Chondrocyte (in vitro differentiated cells): ENCODE data around the gene ACSF3. TPM values are rescaled to one million over a fixed set of nuclear protein-coding genes. Genes with fewer than 3 reads are reported as not detected.

Experiments used
- DNase-seq: peaks from one replicate; pipeline ENCODE4 v3.0.0; 2021; ENCODE audit warnings: mixed read lengths, low spot score
- H3K27ac Mint-ChIP-seq: one replicate; pipeline ENCODE4 v1.8.0; 2021; ENCODE audit warnings: mild to moderate bottlenecking, moderate library complexity, mixed read lengths; ENCODE audit not compliant: unreplicated experiment
- H3K27me3 Mint-ChIP-seq: 2 replicates; pipeline ENCODE4 v1.8.0; 2021; ENCODE audit warnings: low read depth, mixed read lengths
- H3K36me3 Mint-ChIP-seq: 2 replicates; pipeline ENCODE4 v1.8.0; 2021; ENCODE audit warnings: low read depth, mixed read lengths
- H3K4me1 Mint-ChIP-seq: 2 replicates; pipeline ENCODE4 v1.8.0; 2021; ENCODE audit warnings: low read depth, mild to moderate bottlenecking, mixed read lengths
- H3K4me3 Mint-ChIP-seq: one replicate; pipeline ENCODE4 v1.8.0; 2021; ENCODE audit warnings: mild to moderate bottlenecking, moderate library complexity, mixed read lengths; ENCODE audit not compliant: unreplicated experiment
- H3K9me3 Mint-ChIP-seq: 2 replicates; pipeline ENCODE4 v1.8.0; 2021; ENCODE audit warnings: low read depth, mixed read lengths
- total RNA-seq: library from RNA; stranded (reverse); gene quantifications from 3 replicates; pipeline ENCODE4 v1.2.1, GENCODE V29; 2021
- TF ChIP-seq, protein P1 (sequence below): fragments of 200-600 bp; sonication (generic); IDR thresholded peaks from 2 replicates; pipeline ENCODE4 v1.5.0; 2021; ENCODE audit warnings: antibody characterized with exemption, mild to moderate bottlenecking, moderate library complexity

ACSF3 gene
- total RNA-seq, 1 donor from 2014 or later: 19.5 TPM

DNA sequence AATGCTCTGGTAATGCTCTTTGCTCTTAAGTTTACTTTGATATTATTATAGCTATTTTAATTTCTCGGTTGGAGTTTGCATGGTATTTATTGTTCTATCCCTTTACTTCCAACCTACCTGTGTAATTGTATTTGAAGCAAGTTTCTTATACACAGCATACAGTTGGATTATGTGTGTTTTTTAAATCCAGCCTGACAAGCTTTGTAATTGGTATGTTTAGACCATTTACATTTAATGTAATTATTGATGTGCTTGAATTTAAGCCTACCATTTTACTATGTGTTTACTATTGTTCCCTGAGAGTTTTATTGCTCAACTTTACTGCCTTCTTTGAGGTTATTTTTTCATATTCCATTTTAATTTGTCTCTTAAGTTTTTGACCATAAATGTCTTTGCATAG is 35.7 kb downstream of the ACSF3 start:
- no peak overlapping the region for H3K4me3 Mint-ChIP-seq
- H3K36me3 Mint-ChIP-seq: peaks cover 34% of the 10 kb centered on the region
- no peaks in the 10 kb centered on the region for H3K4me1 Mint-ChIP-seq

DNA sequence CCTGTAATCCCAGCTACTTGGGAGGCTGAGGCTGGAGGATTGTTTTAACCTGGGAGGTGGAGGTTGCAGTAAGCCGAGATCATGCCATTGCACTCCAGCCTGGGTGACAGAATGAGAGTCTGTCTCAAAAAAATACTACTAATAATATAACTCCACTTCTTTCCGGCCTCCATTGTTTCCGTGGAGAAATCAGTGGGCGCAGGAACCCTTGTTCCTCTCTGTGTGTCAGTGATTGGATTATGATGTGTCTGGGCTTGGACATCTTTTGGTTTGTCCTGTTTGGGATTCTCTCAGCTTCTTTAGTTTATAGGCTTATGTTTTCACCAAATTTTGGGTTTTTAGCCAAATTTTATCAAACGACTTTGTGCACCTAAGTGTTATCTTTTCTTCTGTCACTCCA is 36.8 kb downstream of the ACSF3 start:
- H3K27ac Mint-ChIP-seq: no peak overlapping the region
- TF ChIP-seq, protein P1, sequence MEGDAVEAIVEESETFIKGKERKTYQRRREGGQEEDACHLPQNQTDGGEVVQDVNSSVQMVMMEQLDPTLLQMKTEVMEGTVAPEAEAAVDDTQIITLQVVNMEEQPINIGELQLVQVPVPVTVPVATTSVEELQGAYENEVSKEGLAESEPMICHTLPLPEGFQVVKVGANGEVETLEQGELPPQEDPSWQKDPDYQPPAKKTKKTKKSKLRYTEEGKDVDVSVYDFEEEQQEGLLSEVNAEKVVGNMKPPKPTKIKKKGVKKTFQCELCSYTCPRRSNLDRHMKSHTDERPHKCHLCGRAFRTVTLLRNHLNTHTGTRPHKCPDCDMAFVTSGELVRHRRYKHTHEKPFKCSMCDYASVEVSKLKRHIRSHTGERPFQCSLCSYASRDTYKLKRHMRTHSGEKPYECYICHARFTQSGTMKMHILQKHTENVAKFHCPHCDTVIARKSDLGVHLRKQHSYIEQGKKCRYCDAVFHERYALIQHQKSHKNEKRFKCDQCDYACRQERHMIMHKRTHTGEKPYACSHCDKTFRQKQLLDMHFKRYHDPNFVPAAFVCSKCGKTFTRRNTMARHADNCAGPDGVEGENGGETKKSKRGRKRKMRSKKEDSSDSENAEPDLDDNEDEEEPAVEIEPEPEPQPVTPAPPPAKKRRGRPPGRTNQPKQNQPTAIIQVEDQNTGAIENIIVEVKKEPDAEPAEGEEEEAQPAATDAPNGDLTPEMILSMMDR: no peak
- H3K4me1 Mint-ChIP-seq: no peaks in the 10 kb centered on the region
- DNase-seq: no peak
- peaks cover 34% of the 10 kb centered on the region for H3K36me3 Mint-ChIP-seq
- no peaks in the 10 kb centered on the region for H3K27me3 Mint-ChIP-seq
- no peak overlapping the region for H3K4me3 Mint-ChIP-seq
- H3K9me3 Mint-ChIP-seq: peaks cover 26% of the 10 kb centered on the region

More for the DNA sequence above, 35.7 kb downstream of the ACSF3 start:
- Mint-ChIP-seq H3K9me3 (peaks cover 26% of the 10 kb centered on the region), H3K27me3 (no peaks in the 10 kb centered on the region), H3K27ac (no peak overlapping the region)
- TF ChIP-seq, protein P1: no peak
- no peak for DNase-seq

DNA sequence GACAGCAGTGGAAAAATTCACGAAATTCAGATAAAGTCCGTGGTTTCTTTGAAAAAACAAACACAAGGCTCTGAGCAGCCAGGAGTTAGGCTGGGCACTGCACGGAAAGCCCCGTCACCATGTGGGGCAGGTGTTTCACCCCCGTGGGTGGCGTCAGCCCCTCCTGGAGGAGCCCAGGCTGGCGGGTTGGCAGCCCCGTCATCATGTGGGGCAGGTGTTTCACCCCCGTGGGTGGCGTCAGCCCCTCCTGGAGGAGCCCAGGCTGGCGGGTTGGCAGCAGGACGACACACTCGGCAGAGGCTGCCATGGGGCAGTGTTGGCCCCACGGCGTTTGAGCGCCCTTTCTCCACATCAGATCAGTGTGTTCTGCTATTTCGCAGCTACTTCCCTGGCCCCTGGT is 38.1 kb downstream of the ACSF3 start:
- H3K36me3 Mint-ChIP-seq: peaks cover 31% of the 10 kb centered on the region
- no peaks in the 10 kb centered on the region for H3K27me3 Mint-ChIP-seq
- TF ChIP-seq, protein P1: no peak
- H3K27ac Mint-ChIP-seq: no peak overlapping the region
- H3K4me1 Mint-ChIP-seq: no peaks in the 10 kb centered on the region
- no peak overlapping the region for H3K4me3 Mint-ChIP-seq
- no peak for DNase-seq
- peaks cover 20% of the 10 kb centered on the region for H3K9me3 Mint-ChIP-seq

DNA sequence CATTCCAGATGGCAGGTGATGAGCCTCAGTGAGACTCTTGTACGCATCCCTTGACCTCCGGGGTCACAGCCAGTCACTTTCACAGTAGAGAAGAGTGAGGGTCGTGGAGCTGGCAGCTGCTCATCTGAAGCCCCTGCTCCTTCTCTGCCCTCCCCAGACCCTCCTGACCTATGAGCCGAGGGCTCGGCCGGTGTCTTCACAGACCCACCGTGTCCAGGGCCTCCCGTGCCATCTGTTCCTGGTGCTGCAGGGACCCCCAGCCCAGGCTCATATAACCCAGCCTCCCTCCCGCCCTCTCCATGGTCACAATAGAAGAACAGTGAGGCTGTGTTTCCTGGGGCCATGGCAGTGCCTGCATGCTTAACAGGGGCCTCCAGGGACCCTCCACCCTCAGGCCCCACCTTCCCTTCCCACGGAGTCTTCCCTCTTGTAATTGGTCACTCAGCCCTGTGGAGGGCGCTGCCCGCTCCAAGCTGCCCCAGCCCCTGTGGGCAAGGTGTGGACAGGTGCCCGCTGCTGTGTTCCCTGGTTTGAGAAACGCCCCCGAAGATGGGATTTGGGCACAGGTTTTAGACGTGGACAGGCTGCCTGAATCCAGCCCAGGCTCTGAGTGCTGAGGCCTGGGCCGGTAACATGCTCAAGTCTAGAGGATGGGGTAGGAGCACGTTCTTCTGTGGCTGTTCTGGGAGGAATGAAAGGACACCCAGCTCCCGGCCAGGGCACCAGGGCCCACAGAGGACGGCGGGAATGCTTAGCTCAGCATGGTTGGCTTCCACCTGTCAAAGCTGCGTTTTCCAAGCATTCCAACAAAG is 38.7 kb downstream of the ACSF3 start:
- no peak for DNase-seq
- H3K9me3 Mint-ChIP-seq: peaks cover 20% of the 10 kb centered on the region
- H3K4me3 Mint-ChIP-seq: no peak overlapping the region
- H3K36me3 Mint-ChIP-seq: peaks cover 31% of the 10 kb centered on the region
- H3K4me1 Mint-ChIP-seq: no peaks in the 10 kb centered on the region
- no peak overlapping the region for H3K27ac Mint-ChIP-seq
- no peaks in the 10 kb centered on the region for H3K27me3 Mint-ChIP-seq
- TF ChIP-seq, protein P1: peak; percentile 18

DNA sequence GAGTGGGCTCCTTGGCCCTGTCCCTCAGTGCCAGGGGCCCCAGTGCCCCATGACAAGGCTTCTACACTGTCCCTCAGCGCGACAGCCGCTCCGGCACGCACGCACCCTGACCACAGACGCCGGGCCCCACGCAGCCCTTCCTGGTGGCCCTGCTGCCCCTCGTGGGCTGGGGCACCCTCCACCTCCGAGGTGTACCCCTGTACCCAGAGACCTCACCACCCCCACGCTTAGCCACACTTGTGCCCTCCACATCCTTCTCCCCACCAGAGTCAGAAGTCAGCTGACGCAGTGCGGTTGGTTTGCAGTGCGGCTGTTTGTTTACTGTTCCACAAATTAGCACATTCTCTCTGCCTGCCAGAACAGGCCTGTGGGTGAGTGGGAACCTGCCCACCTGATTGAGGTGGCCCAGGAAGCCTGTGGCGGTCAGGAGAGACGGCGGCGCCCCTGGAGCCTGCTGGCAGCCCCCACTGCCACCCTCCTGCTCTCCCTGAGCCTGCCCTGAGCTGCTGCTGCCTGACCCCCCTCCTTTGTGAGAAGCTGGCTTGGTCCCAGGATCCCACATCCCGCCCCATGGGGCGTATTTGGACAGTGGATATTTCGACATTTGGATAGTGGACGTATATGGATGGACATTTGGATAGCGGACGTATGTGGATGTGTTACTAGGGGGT is 39.9 kb downstream of the ACSF3 start:
- Mint-ChIP-seq H3K4me3 (no peak overlapping the region), H3K27ac (no peak overlapping the region), H3K27me3 (no peaks in the 10 kb centered on the region), H3K4me1 (no peaks in the 10 kb centered on the region), H3K36me3 (peaks cover 31% of the 10 kb centered on the region), H3K9me3 (peaks cover 19% of the 10 kb centered on the region)
- TF ChIP-seq, protein P1: no peak
- DNase-seq: peak; percentile 92
